ENCODE results near the gene ZCCHC9. TPM values are rescaled to one million over a fixed set of nuclear protein-coding genes. Genes with fewer than 3 reads are reported as not detected.
"Not testable (repeated sequence)": the region's sequence is repeated elsewhere in the genome, so short reads cannot be mapped to it uniquely, and the experiment has no call there.

The ZCCHC9 gene
- polyA plus RNA-seq, 1 of the 3 experiments (the other 2 are of a cell fraction) = 13.2 TPM

DNA sequence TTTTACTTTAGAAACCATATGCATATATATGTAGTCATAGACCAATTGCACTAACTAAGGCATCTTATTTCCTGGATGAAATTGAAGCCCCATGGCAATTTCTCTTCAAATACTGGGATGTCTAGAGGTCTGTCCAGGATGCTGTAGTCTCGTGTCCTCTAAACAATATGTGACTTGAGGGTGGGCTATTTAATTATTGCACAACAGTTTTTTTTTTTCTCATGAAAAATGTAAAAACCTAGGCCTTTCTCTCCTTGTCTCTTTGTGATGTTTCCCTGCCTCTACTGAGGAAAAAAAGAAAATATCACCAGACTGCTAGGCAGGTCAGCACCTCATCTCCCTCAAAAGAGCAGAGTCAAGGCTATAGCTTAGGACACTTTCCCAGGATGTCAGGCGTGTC, 34.6 kb downstream of the ZCCHC9 start (continued):
- TF ChIP-seq FOXM1 (IDR thresholded peaks at IDR 0.05; ENCODE audit: low read depth) (no peak), RAD21 (IDR thresholded peaks at IDR 0.05; ENCODE audit: low read length) (no peak)

DNA sequence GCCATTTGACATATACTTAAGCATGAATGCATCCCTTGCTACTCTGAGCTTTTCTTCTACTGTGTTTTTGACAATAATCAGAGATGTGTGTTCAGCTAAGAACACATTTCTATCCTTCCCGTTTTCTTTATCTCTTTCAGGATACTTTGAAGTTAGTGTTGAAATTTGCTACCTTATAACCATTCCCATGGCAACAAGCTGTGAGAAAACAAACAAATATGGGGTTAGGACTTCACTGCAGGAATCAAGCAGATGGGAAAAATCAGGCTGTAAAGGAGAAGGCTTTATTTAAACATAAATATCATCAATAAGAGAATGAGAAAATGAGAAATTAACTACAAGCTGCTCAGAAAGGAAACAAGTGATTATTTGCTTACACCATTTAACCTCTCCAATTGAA, 35.2 kb downstream of the ZCCHC9 start:
- Histone ChIP-seq H3K9me3 (no peaks in the 10 kb centered on the region), H3K27ac (ENCODE audit: low read depth in 2 of 2, low read length in 1 of 2) (no peak overlapping the region), H3K4me3 (ENCODE audit: low read depth in 2 of 2, low read length in 1 of 2) (no peak overlapping the region), H3K4me1 (ENCODE audit: control insufficient read depth in 1 of 2, insufficient read depth in 2 of 2, low read depth in 1 of 2, low read length in 1 of 2) (no peaks in the 10 kb centered on the region; a peak in 1 of 4 replicates), H3K79me2 (ENCODE audit: insufficient read depth) (no peaks in the 10 kb centered on the region), H3K9me2 (no peaks in the 10 kb centered on the region), H2AFZ (ENCODE audit: low read depth) (no peak overlapping the region), H3F3A (replicated peaks; ENCODE audit: insufficient read depth) (no peaks in the 10 kb centered on the region), H3K36me3 (replicated peaks in 1 of 2; ENCODE audit: control insufficient read depth in 1 of 2, insufficient read depth in 2 of 2, low read length in 1 of 2) (no peaks in the 10 kb centered on the region), H3K9ac (no peak overlapping the region), H3K4me2 (no peak overlapping the region), H3K27me3 (ENCODE audit: insufficient read depth) (peaks cover 4% of the 10 kb centered on the region; the same call in 1 of the 2 replicates), H4K20me1 (ENCODE audit: insufficient read depth) (no peaks in the 10 kb centered on the region)
- POLR2A ChIA-PET = no interaction called here
- no peak for DNase-seq
- TF ChIP-seq JUND (IDR thresholded peaks at IDR 0.05) (no peak), MXI1 (IDR thresholded peaks at IDR 0.05; ENCODE audit: low read depth, low read length) (no peak), GABPA (IDR thresholded peaks at IDR 0.05; ENCODE audit: low read depth) (no peak), TCF12 (IDR thresholded peaks at IDR 0.05) (no peak), CHD2 (IDR thresholded peaks at IDR 0.05; ENCODE audit: low read length, partially characterized antibody) (no peak), EZH2phosphoT487 (IDR thresholded peaks at IDR 0.05; ENCODE audit: borderline replicate concordance, low read depth) (no peak), RXRA (IDR thresholded peaks at IDR 0.05; ENCODE audit: borderline replicate concordance, low read depth) (no peak), RCOR1 (IDR thresholded peaks at IDR 0.05; ENCODE audit: low read length) (no peak)
- 23% methylated on average over 1 of the region's 1 CpG for whole genome bisulfite sequencing (ENCODE audit: low lambda C conversion rate)
- CTCF ChIA-PET = interaction anchor here (1.0 kb wide), 1 partner anchor 923 kb away, joined by 3 read pairs; no protein-coding TSS in a partner anchor

DNA sequence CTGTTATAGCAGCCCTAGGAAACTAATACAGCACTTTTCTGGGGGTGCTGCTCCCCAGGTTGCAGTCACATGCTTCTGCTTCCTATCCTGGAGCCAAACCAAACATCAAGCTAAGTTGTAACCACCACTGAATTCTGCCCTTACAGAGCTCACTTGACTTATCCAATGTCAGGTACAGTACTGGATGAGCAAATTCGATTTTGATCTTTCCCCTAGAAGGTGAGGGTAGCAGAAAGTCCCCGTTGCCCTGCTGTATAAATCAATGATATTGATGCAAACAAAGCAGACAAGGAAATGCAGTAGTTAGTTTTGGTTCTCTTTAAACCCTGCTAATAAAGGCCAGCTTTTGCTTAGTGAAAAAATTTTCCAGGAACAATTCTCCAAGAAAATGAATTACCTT, 36.4 kb downstream of the ZCCHC9 start:
- Histone ChIP-seq H4K20me1 (ENCODE audit: insufficient read depth) (no peaks in the 10 kb centered on the region), H3K27ac (ENCODE audit: low read depth in 2 of 2, low read length in 1 of 2) (no peak overlapping the region), H3K9ac (no peak overlapping the region), H2AFZ (ENCODE audit: low read depth) (no peak overlapping the region), H3K79me2 (ENCODE audit: insufficient read depth) (no peaks in the 10 kb centered on the region), H3K4me3 (ENCODE audit: low read depth in 2 of 2, low read length in 1 of 2) (no peak overlapping the region), H3F3A (replicated peaks; ENCODE audit: insufficient read depth) (no peaks in the 10 kb centered on the region), H3K4me2 (no peak overlapping the region), H3K27me3 (ENCODE audit: insufficient read depth) (peaks cover 4% of the 10 kb centered on the region; the same call in 1 of the 2 replicates), H3K36me3 (replicated peaks in 1 of 2; ENCODE audit: control insufficient read depth in 1 of 2, insufficient read depth in 2 of 2, low read length in 1 of 2) (no peaks in the 10 kb centered on the region), H3K9me3 (no peaks in the 10 kb centered on the region), H3K9me2 (no peaks in the 10 kb centered on the region), H3K4me1 (ENCODE audit: control insufficient read depth in 1 of 2, insufficient read depth in 2 of 2, low read depth in 1 of 2, low read length in 1 of 2) (no peaks in the 10 kb centered on the region; a peak in 1 of 4 replicates)
- WGBS (ENCODE audit: low lambda C conversion rate) = 25% methylated on average over 2 of the region's 2 CpGs
- POLR2A ChIA-PET = no interaction called here
- DNase-seq = no peak
- TF ChIP-seq NFIC (IDR thresholded peaks at IDR 0.05; ENCODE audit: borderline replicate concordance) (no peak), RCOR1 (IDR thresholded peaks at IDR 0.05; ENCODE audit: low read length) (no peak), GATA2 (CRISPR knock-in tag; IDR thresholded peaks at IDR 0.05) (no peak), JUND (IDR thresholded peaks at IDR 0.05) (no peak), EZH2phosphoT487 (IDR thresholded peaks at IDR 0.05; ENCODE audit: borderline replicate concordance, low read depth) (no peak), YY1 (IDR thresholded peaks at IDR 0.05; ENCODE audit: low read depth) (no peak), MXI1 (IDR thresholded peaks at IDR 0.05; ENCODE audit: low read depth, low read length) (no peak), RXRA (IDR thresholded peaks at IDR 0.05; ENCODE audit: borderline replicate concordance, low read depth) (no peak), RAD21 (IDR thresholded peaks at IDR 0.05; ENCODE audit: low read length) (no peak), GABPA (IDR thresholded peaks at IDR 0.05; ENCODE audit: low read depth) (no peak)
- CTCF ChIA-PET = no interaction called here

- H3K79me2 ChIP-seq (ENCODE audit: insufficient read depth); H3K9ac ChIP-seq; H3K9me3 ChIP-seq; H3K36me3 ChIP-seq (replicated peaks in 1 of 2; ENCODE audit: control insufficient read depth in 1 of 2, insufficient read depth in 2 of 2, low read length in 1 of 2); CTCF ChIA-PET; H3K27me3 ChIP-seq (ENCODE audit: insufficient read depth); H3F3A ChIP-seq (replicated peaks; ENCODE audit: insufficient read depth); H3K9me2 ChIP-seq; H4K20me1 ChIP-seq (ENCODE audit: insufficient read depth); DNase-seq; H2AFZ ChIP-seq (ENCODE audit: low read depth); H3K4me3 ChIP-seq (ENCODE audit: low read depth in 2 of 2, low read length in 1 of 2); POLR2A ChIA-PET; H3K4me2 ChIP-seq; H3K4me1 ChIP-seq (ENCODE audit: control insufficient read depth in 1 of 2, insufficient read depth in 2 of 2, low read depth in 1 of 2, low read length in 1 of 2); H3K27ac ChIP-seq (ENCODE audit: low read depth in 2 of 2, low read length in 1 of 2): not testable (repeated sequence)
- WGBS (ENCODE audit: low lambda C conversion rate) = 19% methylated on average over 3 of the region's 3 CpGs
Observed at GRCh38 chr5:81338213-81338612, 36.8 kb downstream of the ZCCHC9 start.
